Transverse colon (tissue), 4 donors: ENCODE data around the gene IFI27L1.

Experiments used
- CTCF ChIP-seq, 5 experiments: fragments of 200-600 bp in 3 of 5; fragments of 450-650 bp in 2 of 5; sonication (generic) in 3 of 5; IDR thresholded peaks; 1 replicate in 2 of 5; 2 replicates in 3 of 5; pipeline ENCODE4 v1.5.1; 2016 to 2017; ENCODE audit warnings: antibody characterized with exemption in 5 of 5, inconsistent platforms in 3 of 5, mild to moderate bottlenecking in 2 of 5, moderate library complexity in 1 of 5
- EP300 ChIP-seq: sonication (generic); formaldehyde crosslinking; IDR thresholded peaks from one replicate; pipeline ENCODE4 v1.6.1; 2017; ENCODE audit warnings: antibody characterized with exemption, low read depth
- POLR2A ChIP-seq: fragments of 450-650 bp; IDR thresholded peaks from one replicate; pipeline ENCODE4 v1.6.1; 2016; ENCODE audit warnings: antibody characterized with exemption, mild to moderate bottlenecking, moderate library complexity
- POLR2AphosphoS5 ChIP-seq, 3 donors: sonication (generic); formaldehyde crosslinking; IDR thresholded peaks; one replicate each; pipeline ENCODE4 v1.6.1; 2016; ENCODE audit warnings: antibody characterized with exemption in 3 of 3

GRCh38 chr14:94138251-94138650 lies 57.1 kb downstream of the IFI27L1 start:
- TF ChIP-seq CTCF (IDR thresholded peaks at IDR 0.05) (no peak), POLR2A (no peak), POLR2AphosphoS5 (IDR thresholded peaks at IDR 0.05) (no peak), EP300 (no peak)
